HEK293T (cell line): ENCODE data around the gene OR2L8.

Experiments
- CTCF ChIA-PET: fragments of 350-600 bp; formaldehyde crosslinking; extraction: SDS; loops from one replicate; lab custom pipeline; 2021; ENCODE audit warnings: antibody characterized with exemption, inconsistent platforms; lab: Yijun Ruan, JAX
- POLR2A ChIA-PET: fragments of 350-600 bp; formaldehyde crosslinking; extraction: SDS; loops from one replicate; lab custom pipeline; 2020; ENCODE audit warnings: antibody characterized with exemption, inconsistent platforms; lab: Yijun Ruan, JAX
- DNase-seq: peaks from one replicate; pipeline ENCODE4 v3.0.0; 2012; ENCODE audit warnings: mixed read lengths; ENCODE audit errors: extremely low spot score
- ARNT ChIP-seq: fragments of 450-650 bp; IDR thresholded peaks from 2 replicates; pipeline ENCODE4 v1.6.1; 2017; ENCODE audit warnings: mild to moderate bottlenecking
- BHLHE40 ChIP-seq: fragments of 450-650 bp; IDR thresholded peaks from 2 replicates; pipeline ENCODE4 v1.6.1; 2016; ENCODE audit warnings: mild to moderate bottlenecking, moderate library complexity, borderline replicate concordance
- CTBP1 ChIP-seq: fragments of 450-650 bp; IDR thresholded peaks from 2 replicates; pipeline ENCODE4 v1.6.1; 2016; ENCODE audit warnings: borderline replicate concordance
- ELF4 ChIP-seq: fragments of 450-650 bp; IDR thresholded peaks from 2 replicates; pipeline ENCODE4 v1.6.1; 2017; ENCODE audit warnings: antibody characterized with exemption
- FOXA1 ChIP-seq: fragments of 450-650 bp; IDR thresholded peaks from 2 replicates; pipeline ENCODE4 v1.6.1; 2016; ENCODE audit warnings: mild to moderate bottlenecking
- FOXK2 ChIP-seq: fragments of 450-650 bp; IDR thresholded peaks from 2 replicates; pipeline ENCODE4 v1.6.1; 2016; ENCODE audit warnings: mild to moderate bottlenecking
- FOXM1 ChIP-seq: fragments of 450-650 bp; IDR thresholded peaks from 2 replicates; pipeline ENCODE4 v1.6.1; 2017; ENCODE audit warnings: mild to moderate bottlenecking, borderline replicate concordance
- HDGF ChIP-seq: fragments of 450-650 bp; IDR thresholded peaks from 2 replicates; pipeline ENCODE4 v1.6.1; 2017; ENCODE audit warnings: antibody characterized with exemption, borderline replicate concordance
- L3MBTL2 ChIP-seq: fragments of 450-650 bp; conservative IDR thresholded peaks from 2 replicates; pipeline ENCODE4 v1.6.1; 2016; ENCODE audit warnings: mild to moderate bottlenecking
- LEF1 ChIP-seq: fragments of 450-650 bp; IDR thresholded peaks from 2 replicates; pipeline ENCODE4 v1.6.1; 2017; ENCODE audit warnings: mild to moderate bottlenecking, borderline replicate concordance
- NFRKB ChIP-seq: fragments of 450-650 bp; IDR thresholded peaks from 2 replicates; pipeline ENCODE4 v1.6.1; 2016; ENCODE audit warnings: mild to moderate bottlenecking, moderate library complexity
- PKNOX1 ChIP-seq: fragments of 450-650 bp; IDR thresholded peaks from 2 replicates; pipeline ENCODE4 v1.6.1; 2016
- SP1 ChIP-seq: fragments of 450-650 bp; IDR thresholded peaks from 2 replicates; pipeline ENCODE4 v1.6.1; 2017
- SUZ12 ChIP-seq: fragments of 450-650 bp; IDR thresholded peaks from 2 replicates; pipeline ENCODE4 v1.6.1; 2016; ENCODE audit warnings: mild to moderate bottlenecking
- TARDBP ChIP-seq: fragments of 450-650 bp; IDR thresholded peaks from 2 replicates; pipeline ENCODE4 v1.6.1; 2016
- ZNF384 ChIP-seq: fragments of 450-650 bp; IDR thresholded peaks from 2 replicates; pipeline ENCODE4 v1.6.1; 2016

OR2L8 gene

GRCh38 chr1:247913786-247914185, 34.9 kb upstream of the OR2L8 start:
- POLR2A ChIA-PET: no interaction called here
- TF ChIP-seq SP1 (no peak), ELF4 (peak; percentile 52; the same call in 1 of the 2 replicates), FOXA1 (no peak), NFRKB (no peak)
- CTCF ChIA-PET: no interaction called here
- DNase-seq: no peak

- POLR2A ChIA-PET: no interaction called here
- CTCF ChIA-PET: no interaction called here
- no peak for DNase-seq
- TF ChIP-seq TARDBP (no peak), LEF1 (no peak), FOXK2 (no peak), BHLHE40 (no peak)
Observed at GRCh38 chr1:247914941-247915662, 33.6 kb upstream of the OR2L8 start.

- no peak for DNase-seq
- CTCF ChIA-PET: no interaction called here
- POLR2A ChIA-PET: no interaction called here
- no peak for TF ChIP-seq FOXK2
- no peak for TF ChIP-seq PKNOX1
- no peak for TF ChIP-seq SP1
- no peak for TF ChIP-seq NFRKB
- TF ChIP-seq HDGF: no peak
- no peak for TF ChIP-seq TARDBP
- TF ChIP-seq CTBP1: no peak
- no peak for TF ChIP-seq ELF4
- no peak for TF ChIP-seq SUZ12
- no peak for TF ChIP-seq L3MBTL2
- TF ChIP-seq ZNF384: no peak
- TF ChIP-seq BHLHE40: no peak
- no peak for TF ChIP-seq FOXA1
- no peak for TF ChIP-seq ARNT
- no peak for TF ChIP-seq FOXM1
- no peak for TF ChIP-seq LEF1
Observed at GRCh38 chr1:247919952-247920351, 28.7 kb upstream of the OR2L8 start, which contains the start of gene OR2T8. OR2T8 (plus strand) TSS chr1:247920252; CDS start chr1:247921018, 766 bp downstream.

DNA sequence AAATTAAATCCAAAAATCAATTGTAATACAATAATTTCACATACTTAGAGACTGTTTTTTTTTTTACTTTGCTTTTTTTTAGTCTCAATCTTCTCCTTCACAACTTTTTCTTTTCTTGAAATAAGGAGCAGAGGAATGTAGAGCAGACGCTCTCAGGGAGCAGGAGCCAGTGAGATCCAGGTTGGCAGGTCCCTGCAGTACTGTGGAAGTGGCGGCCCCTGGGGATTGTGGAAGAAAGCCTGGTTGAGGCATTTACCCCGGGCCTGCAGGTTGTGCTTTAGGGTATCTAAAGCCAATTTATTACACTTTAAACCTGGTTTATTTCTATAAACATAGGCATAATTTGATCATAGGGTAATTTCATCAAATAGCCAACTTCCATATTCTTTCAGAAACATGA, 24.7 kb upstream of the OR2L8 start:
- CTCF ChIA-PET: no interaction called here
- TF ChIP-seq ELF4: no peak
- TF ChIP-seq FOXA1: no peak
- no peak for TF ChIP-seq SUZ12
- TF ChIP-seq FOXK2: no peak
- TF ChIP-seq FOXM1: no peak
- POLR2A ChIA-PET: no interaction called here
- no peak for DNase-seq

GRCh38 chr1:247924868-247925267, 23.8 kb upstream of the OR2L8 start, which contains the start of gene OR2AJ1:
OR2AJ1 (plus strand) TSS chr1:247924889; CDS start chr1:247933769, 8,880 bp downstream.
- CTCF ChIA-PET: no interaction called here
- TF ChIP-seq PKNOX1 (no peak), L3MBTL2 (no peak), ZNF384 (no peak), BHLHE40 (no peak), FOXM1 (no peak), HDGF (no peak), FOXK2 (no peak), FOXA1 (no peak), SUZ12 (no peak), NFRKB (no peak), LEF1 (no peak), CTBP1 (no peak), ELF4 (no peak), TARDBP (no peak), ARNT (no peak)
- no peak for DNase-seq
- POLR2A ChIA-PET: no interaction called here

- ChIA-PET CTCF (no interaction called here), POLR2A (no interaction called here)
- no peak for DNase-seq
- TF ChIP-seq L3MBTL2: no peak
- no peak for TF ChIP-seq NFRKB
- TF ChIP-seq LEF1: no peak
Observed at GRCh38 chr1:247933989-247934388, 14.7 kb upstream of the OR2L8 start.

GRCh38 chr1:247935781-247936180, 12.9 kb upstream of the OR2L8 start:
- CTCF ChIA-PET: no interaction called here
- DNase-seq: no peak
- POLR2A ChIA-PET: no interaction called here
- TF ChIP-seq CTBP1 (no peak), FOXA1 (no peak), HDGF (no peak), PKNOX1 (no peak), SUZ12 (no peak), ARNT (no peak), FOXM1 (no peak), BHLHE40 (no peak), NFRKB (no peak), TARDBP (no peak), ZNF384 (no peak), FOXK2 (no peak), L3MBTL2 (no peak), LEF1 (no peak), SP1 (no peak), ELF4 (no peak)
